GM19463 (cell line): ENCODE measurements around the gene ROBO2.

Experiments
- ATAC-seq: cut with Tn5 transposase; IDR thresholded peaks from one replicate; pipeline ENCODE4 v1.9.1; 2021; ENCODE audit warnings: mild to moderate bottlenecking, moderate library complexity; ENCODE audit not compliant: unreplicated experiment

ROBO2 gene

DNA sequence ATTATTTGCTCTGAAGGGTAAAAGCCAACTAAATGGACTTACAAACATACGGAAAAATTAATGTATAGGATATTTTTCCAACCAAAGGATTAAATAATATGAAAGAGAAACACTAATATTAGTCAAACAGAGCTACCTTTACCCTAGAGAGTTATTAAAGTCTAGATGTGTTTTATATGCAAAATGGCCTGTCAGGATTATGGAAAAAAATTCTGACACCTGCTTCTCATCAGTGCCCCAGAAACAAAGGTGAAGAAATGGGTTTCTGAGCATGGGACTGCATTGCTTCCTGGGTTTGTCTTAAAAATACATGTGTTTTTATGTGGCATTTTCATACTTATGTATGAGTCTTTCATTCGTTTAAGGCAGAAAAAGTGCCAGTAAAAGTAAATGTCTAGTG lies 148.3 kb downstream of the ROBO2 start:
- ATAC-seq, result no peak

DNA sequence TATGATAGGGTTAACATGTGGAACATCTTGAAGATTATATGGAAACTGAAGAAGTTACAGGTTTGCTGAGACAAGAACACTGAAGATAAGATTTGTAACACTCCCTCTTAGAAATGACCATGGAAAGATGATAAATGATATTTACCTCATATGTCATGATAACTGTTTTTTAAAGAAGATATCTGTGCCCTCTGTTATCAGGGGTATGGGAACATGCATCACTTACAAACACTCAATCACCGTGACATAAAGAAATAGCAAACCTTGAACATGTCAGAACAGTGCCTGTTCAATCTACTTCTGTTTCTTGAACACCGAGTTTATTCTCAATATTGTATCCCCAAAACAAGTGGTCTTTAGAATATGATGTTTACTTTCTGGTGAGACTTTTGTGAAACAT lies 149.4 kb downstream of the ROBO2 start:
- no peak for ATAC-seq

DNA sequence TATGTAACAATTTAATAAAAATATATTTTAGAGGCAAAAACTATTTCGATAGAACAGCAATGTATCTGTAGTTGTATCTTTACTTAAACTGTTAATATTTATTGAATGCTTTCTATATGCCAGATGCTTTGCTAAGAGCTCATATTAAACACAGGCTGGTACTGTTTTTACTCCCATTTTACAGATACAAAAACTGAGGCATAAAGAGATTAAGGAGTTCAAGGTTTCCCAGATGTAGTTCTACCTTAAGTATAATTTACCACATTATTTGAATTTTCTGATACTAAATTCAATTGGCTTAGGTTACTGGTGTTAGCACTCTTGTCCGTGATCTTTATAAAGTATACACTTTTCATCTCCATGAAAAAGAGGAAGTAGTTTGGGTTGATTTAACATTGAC lies 149.8 kb downstream of the ROBO2 start:
- no peak for ATAC-seq

DNA sequence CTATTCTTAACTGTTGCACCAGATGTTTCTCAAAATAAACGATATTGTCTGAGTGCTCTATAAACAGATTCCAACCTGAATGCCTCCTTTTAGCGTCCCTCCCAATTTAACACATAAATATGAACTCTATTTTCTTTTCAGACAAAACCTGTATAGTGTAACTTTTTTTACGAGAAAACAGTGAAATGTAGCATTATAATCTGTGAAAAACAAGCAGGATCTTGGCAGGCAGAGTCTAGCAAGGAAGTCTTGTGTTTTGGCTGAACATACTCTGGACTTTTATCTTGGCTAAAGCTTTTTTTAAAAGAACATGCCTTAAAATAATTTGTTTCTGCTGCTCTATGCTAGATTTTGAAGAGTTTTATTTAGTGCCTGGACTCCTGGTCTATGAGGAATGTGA lies 150.5 kb downstream of the ROBO2 start:
- no peak for ATAC-seq

DNA sequence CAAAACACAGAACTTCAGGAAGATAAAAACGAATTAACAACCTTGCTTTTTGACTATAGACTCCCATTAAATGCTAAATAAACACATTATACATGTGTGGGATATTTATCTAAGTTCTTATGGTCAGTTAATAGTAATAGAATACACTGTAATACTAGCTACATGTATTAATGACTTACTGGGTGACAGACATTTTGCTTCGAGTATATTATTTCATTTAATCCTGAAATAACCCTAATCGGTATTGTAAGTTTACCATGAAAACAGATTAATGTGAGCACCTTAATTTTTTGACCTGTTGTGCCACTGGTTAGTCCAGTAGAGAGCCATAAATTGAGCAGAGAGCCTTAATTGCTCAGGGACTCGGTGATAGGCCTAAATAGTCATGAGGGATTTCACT lies 151.1 kb downstream of the ROBO2 start:
- ATAC-seq, result no peak

DNA sequence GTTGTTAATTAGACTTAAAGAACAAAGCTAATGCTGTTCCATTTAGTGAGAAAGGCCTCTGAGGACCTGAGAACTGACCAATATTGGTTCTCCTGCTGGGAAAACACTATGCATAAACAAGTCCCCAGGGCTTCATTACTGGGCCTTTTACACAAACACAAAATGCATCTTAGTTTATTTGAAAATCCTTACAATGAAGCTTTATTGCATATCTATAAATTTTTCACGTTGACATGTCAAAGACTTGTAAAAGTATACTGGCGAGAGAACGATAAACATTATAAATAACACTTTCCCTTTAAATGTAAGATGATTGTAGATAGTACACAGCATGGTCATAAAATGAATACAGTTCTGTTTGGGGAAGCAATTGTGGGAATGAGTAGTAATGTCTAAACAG lies 151.7 kb downstream of the ROBO2 start:
- no peak for ATAC-seq

DNA sequence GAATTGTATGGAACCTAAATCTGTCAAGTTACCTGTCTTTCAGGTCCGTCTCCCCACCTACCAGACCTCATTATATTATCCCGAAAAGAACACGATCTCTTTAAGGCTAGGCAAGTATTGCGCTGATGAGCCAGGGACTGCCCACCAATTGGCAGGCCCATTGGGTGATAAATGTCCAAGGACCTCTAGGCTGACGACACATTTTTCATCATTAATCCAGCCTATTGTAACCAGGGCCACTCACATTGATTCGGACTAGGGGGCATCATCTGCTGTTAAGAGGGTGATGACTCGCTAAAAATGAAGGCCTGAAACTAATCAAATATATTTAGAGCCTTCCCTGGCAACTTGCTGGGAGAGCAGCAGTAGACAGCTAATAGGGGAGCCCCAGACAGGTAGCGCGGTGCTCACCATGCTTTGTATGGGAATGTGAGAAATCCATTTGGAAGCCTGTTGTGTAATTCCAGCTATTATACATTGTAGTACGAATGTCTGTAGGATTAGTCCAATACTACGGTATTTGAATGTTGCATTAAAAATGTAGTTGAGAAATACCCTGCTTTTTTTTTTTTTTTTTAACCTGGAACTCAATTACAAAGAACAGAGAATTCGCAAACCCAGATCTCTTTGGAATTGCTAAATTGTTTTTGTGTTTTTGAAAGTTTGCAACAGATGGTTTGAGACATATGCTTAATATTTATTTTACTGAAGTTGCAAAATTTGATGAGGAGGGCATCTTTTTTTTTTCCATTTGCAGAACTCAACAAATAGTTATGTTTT lies 156.1 kb downstream of the ROBO2 start:
- ATAC-seq, result no peak

DNA sequence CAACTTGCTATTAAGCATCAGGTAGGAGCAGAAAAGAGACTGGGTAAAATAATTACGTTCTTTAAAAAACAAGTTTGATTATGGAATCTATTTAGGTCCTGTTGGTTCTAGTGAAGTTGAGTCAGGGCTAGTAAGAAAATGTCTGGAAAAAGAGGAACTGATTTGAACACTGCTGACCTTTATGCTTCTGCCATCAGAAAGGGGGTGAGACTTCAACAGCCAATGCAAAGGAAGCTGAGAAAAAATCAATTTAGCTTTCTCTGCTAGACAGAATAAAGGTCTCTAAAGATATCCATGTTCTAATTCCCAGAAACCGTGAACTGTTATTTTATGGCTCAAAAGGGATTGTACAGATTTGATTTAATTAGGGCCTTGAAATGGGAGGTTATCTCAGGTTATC lies 157.5 kb downstream of the ROBO2 start:
- no peak for ATAC-seq

DNA sequence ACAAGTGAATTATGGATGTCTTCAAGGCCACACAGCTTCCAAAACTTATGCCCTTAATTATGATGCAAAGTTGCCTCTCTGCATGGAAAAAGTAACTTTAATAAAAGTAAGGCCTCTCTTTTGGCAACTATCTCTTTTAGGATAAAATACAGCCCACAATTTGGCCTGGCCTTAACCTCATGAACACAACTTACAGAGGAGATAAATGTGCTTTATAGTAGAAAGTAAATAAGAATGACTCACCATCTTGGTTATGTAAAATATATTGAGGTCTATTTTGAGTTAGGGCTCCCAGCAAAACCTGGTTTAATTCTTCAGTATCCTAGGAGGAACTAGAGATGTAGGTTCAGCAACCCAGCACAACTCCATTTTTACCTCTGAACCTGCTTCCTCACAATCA lies 164.0 kb downstream of the ROBO2 start:
- ATAC-seq, result no peak

DNA sequence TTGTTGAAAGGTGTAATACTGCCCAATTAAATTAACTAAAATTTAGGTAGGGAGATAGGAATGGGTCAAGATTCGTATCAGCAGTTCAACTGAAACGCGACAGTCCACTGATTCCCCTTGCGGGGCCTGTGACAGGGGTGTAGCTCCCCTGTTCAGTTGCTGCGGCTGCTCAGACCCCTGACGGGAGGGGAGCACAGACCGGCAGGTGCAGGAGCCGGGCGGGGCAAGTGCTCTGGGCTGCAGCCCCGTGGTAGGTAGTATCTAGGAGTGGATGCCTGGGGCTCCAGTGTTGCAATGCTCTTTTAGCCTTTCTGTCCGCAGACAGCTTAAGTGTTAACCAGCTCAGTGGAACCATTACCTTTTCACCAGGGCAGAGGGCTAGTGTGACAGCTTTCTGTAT lies 164.9 kb downstream of the ROBO2 start:
- no peak for ATAC-seq

DNA sequence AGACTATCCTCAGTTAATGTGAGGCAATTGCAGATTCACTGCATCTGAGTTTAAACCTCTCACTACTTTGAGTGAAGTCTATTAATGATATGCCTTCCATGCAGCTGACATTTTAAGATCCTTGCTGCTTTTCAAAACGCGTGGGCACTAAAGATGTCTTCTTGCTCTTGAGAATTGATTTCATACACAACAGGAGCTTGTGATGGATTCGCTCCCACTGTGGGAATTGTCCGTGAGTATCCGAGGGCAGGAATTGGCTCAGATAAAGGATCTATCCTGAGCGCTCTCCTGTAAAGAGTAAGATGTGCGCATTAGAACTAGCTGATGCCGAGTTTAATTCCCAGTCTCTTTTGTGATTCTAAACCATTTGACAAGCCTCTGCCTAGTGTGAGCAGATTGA lies 167.9 kb downstream of the ROBO2 start:
- no peak for ATAC-seq

DNA sequence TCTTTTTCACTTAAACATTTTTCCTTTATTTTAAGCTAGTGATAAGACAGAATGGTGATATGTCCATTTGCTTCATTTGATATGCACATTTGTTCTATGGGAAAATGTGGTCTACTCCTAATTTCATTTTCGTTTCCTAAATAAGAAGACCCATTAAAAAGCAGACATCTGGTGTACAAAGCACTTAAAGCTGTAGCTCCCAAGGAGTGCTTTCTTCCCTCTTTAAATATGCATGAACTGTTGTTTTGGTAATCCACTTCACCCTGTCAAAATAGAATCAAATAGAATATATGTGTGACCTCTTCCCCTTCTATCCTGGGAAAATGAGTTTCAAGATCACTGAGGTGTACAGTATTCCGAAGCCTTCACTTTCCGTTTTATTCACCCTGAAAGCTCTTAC lies 182.8 kb downstream of the ROBO2 start:
- ATAC-seq, result no peak

DNA sequence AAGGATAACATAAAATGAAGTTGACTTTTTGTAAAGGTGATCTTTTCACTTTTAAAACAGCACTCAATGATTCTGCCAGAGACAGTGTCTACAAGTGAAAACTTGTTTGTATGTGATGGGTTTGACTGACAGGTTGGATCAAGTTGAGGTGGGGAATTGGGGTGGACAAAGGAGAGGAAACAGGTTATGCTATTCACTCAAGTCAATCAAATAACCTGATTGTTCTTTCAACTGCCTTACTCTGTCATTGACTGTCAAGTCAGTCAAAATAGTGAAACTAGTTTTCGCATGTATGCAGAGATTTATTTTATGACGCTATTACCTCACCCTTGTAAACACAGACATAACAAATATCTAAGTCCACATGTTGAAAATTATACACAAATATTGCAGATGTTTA lies 187.7 kb downstream of the ROBO2 start:
- ATAC-seq, result no peak

DNA sequence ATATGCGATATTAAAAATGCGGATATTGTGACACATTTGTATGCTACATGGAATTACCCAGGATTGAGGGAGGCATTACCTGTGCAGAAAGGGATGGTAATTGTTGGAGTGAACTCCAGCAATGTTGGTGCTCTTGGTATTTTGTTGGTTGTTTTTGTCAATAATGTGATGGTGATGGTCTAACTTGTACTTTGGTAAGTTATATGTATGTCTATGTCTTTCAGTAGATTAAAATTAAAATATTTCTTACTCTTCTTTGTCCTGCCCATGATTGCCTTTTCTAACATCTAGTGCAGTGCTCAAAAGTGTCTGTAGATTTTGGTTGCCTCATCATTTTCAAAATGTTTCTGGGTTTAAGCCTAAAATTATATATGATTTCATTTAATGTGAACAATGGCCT lies 192.7 kb downstream of the ROBO2 start:
- ATAC-seq, result no peak

DNA sequence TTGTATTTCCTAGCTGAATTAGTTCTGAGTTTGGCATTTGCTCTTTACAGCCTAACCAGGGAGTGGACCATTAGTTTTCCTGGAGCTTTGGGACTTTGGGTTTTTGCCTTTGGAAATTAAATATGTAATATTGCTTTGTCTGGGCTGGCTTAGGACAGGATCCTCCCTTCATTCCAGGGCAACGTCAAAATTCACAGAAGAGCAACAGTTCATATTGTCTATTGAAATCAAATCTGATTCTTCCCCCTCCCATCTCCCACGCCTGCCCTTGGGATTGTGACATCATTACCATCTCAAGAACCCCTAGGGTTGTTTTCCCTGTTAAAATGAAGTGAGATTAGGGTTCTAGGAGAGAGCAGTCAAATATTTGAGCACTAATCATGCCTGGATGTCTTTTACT lies 194.1 kb downstream of the ROBO2 start:
- ATAC-seq, result no peak

DNA sequence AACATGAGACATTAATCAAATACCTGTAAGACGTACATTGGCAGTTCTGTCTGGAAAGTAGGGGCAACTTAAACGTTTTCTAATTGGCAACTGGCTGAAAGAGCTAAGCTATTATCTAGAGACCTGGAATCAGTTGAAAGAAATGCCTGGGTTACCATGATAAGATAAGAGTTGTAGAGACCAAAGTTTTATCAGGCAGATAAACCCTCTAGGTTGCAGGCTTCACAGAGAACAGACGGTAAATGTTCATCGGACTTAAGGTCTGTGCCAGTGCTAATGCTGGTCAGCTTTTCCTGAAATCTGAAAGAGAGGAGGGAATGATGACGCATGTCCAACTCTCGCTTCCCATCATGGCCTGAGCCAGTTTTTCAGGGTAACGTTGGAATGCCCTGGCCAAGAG lies 196.2 kb downstream of the ROBO2 start:
- ATAC-seq, result no peak

DNA sequence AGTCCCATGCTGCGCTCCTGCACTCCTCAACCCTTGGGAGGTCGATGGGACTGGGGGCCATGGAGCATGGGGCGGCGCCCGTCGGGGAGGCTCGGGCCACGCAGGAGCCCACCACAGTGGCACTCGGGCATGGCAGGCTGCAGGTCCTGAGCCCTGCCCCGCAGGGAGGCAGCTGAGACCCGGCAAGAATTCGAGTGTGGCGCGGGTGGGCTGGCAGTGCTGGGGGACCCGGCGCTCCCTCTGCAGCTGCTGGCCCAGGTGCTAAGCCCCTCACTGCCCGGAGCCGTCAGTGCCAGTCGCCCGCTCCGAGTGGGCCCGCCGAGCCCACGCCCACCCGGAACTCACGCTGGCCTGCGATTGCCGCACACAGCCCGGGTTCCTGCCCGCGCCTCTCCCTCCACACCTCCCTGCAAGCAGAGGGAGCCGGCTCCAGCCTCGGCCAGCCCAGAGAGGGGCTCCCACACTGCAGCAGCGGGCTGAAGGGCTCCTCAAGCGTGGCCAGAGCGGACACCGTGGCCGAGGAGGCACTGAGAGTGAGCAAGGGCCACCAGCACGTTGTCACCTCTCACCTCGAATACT lies 200.3 kb downstream of the ROBO2 start:
- ATAC-seq, result no peak

DNA sequence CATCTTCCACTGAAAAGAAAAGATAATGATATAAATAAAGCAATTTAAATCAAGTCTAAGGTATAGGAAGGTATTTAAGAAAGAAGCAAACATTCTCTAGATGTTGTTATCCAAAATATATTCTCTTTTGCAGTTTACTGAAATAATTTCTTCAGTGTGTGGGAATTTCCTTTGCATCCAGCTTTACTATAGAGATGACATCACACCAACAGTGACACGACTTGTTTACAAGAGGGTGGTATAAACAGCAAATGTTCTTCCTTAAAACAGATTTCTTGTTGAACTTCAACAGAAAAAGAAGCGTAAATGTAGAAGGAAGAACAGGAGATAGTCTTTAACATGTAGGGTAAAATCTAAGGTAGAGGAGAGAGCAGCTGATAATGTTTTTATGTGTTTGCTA lies 202.5 kb downstream of the ROBO2 start:
- ATAC-seq, result no peak

DNA sequence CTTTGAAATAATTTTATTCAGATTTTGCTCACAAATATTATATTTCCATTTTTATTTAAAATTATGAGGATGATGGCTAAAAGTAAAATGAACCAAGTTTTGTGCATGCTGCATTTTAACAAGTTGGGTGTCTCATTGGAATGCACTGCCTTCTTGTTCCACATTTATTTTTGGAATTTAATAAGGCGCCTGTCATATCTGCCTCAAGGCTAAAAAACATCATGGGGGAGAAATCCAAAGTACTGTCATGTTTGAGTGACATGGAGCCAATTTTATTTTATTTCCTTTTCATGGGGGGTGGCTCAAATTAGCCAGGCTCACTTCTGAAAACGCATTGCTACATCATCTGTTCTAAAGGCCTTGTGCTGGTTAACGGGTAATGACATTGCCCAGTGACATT lies 205.1 kb downstream of the ROBO2 start:
- ATAC-seq, result no peak

DNA sequence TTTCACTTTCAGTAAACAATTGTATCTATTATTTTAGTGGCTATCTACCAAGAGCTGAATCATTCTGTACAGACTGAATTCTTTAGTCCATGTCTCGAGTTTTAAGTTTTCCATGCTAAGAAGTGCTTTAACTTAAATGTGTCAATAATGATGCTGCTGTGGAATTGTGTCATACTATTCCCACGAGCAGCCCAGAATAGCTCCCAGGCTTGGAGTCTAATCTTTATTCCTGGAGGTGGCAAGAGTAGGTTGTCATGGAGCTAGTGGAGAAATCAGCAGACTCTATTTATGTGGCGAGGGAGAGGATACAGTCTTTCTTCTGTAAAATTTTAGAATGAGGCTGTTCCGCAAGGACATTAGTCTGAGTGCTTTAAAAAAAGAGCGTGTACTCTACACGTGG lies 207.2 kb downstream of the ROBO2 start:
- ATAC-seq, result no peak

DNA sequence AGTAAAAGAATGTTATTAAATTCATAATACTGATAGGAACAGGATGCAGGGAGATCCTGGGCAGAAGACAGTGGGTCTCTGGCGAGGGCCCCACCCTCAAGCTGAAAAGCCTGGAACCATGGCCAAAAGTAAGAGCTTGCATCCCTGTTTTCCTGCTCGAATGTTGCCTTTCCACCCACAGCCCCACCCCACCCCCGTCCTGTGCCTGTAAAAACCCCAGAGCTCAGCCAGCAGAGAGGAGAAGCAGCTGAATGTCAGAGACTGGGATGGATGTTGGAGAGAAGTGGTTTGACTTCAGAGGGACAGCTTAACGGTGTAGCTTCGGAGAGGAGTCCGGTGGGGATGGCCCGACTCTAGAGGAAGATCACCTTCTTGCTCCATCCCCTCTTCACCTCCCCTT lies 207.9 kb downstream of the ROBO2 start:
- ATAC-seq, result no peak

DNA sequence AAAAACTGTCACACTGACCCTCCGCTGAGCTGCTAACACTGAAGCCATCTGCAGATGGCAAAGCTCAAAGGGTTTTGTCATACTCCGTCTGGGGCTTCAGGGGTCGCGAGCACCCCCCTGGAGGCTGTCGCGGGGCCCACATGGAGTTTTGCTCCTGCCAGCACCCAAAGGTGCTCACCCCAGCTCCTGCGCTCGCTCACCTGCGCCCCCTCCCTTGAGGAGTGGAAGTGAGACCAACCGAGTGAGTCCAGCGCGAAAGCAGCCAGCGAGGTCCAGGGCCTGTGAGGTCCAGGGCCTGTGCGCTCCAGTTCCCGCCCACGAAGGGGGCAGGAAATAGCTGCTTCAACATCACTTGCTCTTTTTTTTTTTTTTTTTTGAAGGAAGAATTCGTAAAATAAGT lies 208.5 kb downstream of the ROBO2 start:
- ATAC-seq, result no peak

DNA sequence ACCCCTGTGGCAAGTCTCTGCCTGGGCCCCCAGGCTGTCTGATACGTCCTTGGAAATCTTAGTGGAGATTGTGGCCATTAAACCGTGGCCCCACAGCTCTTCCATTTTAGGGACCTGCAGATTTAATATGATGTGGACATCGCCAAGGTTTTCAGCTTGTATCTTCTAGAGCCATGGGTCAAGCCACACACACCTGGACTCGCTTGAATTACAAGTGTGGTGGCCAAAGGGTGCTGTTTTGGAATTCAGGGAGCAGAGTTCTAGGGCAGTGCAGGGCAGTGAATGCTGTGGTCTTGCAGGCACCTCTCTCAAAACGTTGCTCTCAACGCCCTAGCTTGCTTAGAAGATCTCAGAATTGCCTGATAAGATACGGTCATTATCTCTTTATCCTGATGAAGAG lies 211.2 kb downstream of the ROBO2 start:
- ATAC-seq, result no peak
